SW 1271 (cell line): Measurements from ENCODE around the gene PRRX2.

ENCODE experiments used
- DNase-seq, 2 experiments: peaks; one replicate each; lab custom pipeline; 2025; lab: John Stamatoyannopoulos, UW

PRRX2 gene

GRCh38 chr9:129637102-129637501 is 28.3 kb upstream of the PRRX2 start:
- DNase-seq: no peak

DNA sequence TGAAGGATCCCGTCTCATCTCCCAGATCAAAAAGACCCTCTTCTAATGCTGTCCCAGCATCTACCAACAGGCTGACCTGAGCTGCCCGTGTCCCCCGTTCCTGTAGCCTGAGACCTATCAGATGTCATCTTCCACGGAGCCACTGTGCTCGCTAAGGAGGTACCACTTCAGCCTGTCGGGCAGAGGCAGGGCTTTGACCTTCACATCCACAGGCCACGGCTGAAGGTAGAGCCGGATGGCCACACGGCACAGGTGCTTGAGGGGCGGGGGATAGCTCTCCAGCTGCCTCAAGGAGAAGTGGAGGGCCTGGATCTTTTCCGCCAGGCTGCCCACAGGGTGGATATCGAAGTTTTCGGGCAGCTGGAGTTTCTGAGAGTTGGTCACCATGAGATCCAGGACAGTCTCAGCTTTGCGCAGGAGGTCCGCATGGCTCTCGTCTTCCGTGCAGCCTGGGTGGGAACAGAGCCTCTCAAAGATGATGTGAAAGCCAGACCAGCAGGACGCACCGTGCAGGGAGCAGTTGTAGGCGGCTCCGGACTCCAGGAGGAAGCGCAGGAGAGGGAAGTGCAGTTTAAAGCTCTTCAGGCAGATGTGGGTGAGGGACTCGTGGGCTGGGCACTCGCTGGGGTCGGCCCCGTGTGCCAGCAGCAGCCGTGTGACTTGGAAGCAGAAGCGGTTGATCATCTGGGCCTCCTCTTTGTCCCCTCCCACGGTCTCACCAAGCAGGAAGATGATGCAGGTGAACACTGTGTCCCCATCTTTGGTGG is 27.6 kb upstream of the PRRX2 start:
- no peak for DNase-seq

DNA sequence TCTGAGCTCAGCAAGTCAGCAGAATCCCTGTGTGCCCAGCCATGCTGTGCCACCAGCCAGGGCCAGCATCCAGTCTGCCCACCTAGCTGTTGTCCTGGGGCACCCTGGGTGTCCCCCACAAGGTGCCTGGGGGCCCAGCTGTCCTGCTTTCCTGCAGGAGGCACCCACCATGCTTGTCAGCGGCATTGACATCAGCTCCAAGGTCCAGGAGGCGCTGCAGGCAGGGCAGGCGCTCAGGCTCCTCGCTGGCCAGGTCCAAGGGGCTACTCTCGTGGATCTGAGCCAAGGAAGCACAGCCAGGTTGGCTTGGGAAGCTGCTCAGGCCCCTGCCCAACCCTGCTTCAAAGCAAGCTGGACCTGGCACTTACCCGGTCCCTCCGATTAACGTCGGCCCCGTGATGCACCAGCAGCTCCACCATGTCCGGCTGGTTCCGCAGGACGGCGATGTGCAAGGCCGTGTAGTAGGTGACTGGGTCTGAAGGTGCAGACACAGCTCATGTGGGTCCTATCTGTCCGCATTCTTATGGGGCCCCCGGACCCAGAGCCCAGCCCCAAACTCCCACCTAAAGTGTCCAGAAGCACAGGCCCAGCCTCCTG is 26.3 kb upstream of the PRRX2 start:
- DNase-seq: no peak

GRCh38 chr9:129639756-129640085 is 25.7 kb upstream of the PRRX2 start:
- no peak for DNase-seq

DNA sequence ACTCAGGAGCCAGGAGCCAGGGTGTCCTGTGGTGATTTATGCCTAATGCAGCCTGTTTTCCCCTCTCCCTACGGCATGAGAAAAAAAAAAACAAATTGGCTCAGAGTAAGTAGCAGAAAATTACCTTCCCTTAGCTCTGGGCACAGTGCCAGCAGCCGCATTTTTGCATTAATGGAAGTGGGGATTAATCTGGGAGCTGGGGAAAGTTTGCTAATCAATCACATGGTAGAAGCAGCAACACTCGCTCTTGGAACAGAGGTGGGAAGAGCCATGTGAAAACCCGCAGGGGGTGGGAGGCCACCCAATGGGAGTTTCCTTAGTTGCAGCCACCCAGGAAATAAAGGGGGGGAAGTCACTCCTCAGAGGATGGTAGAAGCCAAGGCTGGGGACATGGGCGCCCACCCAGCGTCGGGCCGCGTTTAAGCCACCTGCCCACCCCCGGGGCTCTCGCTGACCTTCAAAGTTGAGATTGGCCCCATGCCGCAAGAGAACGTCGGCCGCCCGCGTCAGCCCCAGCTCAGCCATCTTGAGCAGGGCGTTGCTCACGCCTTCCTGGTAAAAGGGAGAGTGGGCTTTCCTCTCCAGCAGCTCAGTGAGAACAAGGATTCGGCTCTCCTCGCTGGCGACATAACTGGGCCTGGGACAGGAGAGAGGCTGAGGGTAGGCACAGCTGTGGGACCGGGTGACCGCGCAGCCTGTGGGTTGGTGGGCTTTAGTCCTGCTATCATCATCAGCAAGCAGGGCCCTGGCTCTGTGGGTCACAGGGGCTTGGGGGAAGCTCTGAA is 25.2 kb upstream of the PRRX2 start:
- no peak for DNase-seq

- DNase-seq: no peak
Measured at GRCh38 chr9:129640871-129641749, 24.3 kb upstream of the PRRX2 start.

GRCh38 chr9:129641750-129642585 is 23.5 kb upstream of the PRRX2 start, which contains the start of gene ASB6:
ASB6 (minus strand) TSS chr9:129642151; CDS start chr9:129641999, 152 bp downstream.
- peak; percentile 92 to 95 for DNase-seq

DNA sequence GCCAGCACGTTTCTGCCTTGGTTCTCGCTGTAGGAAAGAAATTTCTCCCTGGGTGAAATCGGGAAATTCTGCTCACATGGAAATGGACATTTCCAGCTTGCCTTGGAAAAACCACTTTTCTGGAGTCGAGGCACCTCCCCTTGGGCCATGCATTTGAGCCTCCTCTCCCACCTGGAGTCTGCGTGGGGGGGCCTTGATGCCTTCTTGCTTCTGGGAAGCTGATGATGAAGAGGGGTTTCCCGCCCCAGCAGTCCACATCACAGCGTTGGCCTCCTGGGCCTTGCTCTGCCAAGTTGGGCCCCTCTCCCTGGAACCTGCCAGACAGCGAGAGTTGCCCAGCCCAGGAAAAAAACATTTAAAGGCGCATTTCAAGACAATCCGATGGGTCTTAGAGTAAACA is 21.7 kb upstream of the PRRX2 start:
- DNase-seq: no peak

GRCh38 chr9:129644365-129644764 is 21.1 kb upstream of the PRRX2 start:
- DNase-seq: no peak

- DNase-seq: no peak
Measured at GRCh38 chr9:129644902-129645301, 20.5 kb upstream of the PRRX2 start.

GRCh38 chr9:129646252-129646651 is 19.2 kb upstream of the PRRX2 start:
- no peak for DNase-seq

- DNase-seq: no peak
Measured at GRCh38 chr9:129646654-129647053, 18.8 kb upstream of the PRRX2 start.

DNA sequence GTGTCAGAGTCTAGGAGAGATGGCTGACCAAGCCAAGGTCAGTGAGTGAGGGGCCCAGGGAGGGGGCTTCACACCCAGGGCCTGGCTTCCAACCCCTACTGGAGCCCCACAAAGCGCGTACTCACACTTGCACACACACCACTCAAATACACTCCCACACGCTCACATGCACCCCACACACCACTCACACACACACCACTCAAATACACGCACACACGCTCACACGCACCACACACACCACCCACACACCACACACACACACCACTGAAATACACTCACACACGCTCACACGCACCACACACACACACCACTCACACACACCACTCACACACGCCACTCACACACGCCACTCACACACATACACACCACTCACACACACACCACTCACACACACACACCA is 17.8 kb upstream of the PRRX2 start:
- DNase-seq: no peak

- DNase-seq: no peak
Measured at GRCh38 chr9:129648092-129648763, 17.2 kb upstream of the PRRX2 start.

DNA sequence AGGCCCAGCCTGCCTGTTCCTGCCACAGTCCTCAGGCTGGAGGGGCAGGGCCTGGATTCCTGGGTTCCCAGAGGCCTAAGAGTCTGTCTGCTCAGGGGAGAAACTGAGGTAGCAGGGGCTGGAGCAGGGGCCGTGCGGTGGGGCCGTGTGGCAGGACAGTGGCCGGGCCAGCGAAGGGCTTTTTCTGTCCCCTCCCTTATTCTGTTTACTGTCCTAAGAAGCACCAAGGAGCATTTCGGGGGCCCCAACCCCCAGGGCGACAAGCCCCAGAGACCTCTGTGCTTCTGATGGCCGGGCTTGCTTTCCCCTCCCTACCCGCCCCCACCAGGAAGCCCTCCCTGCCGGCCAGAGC is 16.7 kb upstream of the PRRX2 start:
- no peak for DNase-seq

- no peak for DNase-seq
Measured at GRCh38 chr9:129649726-129650679, 15.4 kb upstream of the PRRX2 start.

GRCh38 chr9:129650680-129651235 is 14.7 kb upstream of the PRRX2 start:
- DNase-seq: no peak

DNA sequence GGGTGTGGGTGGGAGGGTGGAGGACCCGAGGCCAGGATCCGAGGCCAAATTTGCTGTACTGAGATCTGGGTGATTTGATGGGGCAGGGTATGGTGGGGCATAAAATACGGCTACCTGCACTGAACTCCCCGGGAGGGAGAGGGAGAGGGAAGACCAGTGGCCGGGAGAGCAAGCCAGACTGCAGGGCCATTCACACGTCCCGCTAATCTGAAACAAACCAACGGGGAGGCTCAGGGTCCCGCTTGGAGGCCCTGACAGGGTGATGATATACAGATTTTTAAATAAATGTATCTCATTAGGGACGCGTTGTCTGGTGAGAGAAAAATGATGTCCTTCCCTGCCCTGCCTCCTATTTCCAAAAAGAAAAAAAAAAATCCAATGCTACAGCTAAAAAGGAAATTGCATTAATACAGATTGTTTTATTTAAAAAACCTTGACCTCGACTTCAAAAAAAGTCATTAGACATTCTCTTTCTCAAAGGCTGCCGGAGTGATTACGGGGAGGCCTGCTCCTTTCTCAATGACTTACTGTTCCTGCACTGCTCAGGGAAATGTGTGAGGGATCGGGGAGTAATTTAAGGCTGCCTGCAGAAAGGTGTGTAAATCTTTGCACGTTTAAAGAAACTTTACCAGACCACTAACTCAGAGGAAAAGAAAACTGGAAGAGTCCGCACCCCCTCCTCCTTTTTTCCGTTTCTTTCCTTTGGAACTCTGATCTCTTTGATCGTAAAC is 11.5 kb upstream of the PRRX2 start:
- DNase-seq: no peak
